NCI-H146 treated with DMSO at 0.1 percent for 48 hours (cell line): ENCODE results near the gene IFI27.
"Not testable (repeated sequence)": the region's sequence is repeated elsewhere in the genome, so short reads cannot be mapped to it uniquely, and the experiment has no call there.

Experiments used
- DNase-seq: peaks from one replicate; lab custom pipeline; 2025; ENCODE audit not compliant: unreplicated experiment; lab: John Stamatoyannopoulos, UW

The IFI27 gene

DNA sequence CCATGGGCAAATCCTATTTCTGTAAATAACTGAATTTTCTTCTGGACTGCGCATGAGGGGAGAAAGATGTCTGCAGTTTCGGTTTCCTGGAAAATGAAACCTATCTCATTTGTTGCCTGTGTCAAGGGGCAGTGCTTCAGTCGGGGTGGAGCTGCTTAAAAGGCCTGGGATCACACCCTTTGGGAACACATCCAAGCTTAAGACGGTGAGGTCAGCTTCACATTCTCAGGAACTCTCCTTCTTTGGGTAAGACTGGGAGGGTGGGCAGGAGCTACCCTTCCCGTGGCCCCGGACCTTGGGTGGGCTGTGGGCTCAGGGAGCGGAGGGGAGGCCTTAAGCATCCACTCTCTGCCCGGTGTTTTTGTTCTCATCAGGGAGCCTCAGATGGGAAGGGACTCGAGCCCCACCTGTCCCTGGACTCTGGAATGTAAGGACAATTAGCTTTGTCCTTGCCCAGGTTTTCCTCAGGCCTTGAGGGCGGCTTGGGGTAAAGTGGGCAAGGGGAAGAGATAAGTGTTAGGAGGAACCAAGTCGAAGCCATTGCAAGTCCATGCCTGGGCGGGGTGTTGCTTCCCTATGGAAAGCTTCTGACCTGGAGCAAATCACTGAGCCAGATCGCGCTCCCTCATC, at the start of gene IFI27:
TSS of gene IFI27 (plus strand) at position 185 of the 630 bp plus-strand sequence.
- DNase-seq, result no peak

- DNase-seq, result no peak
These were observed 48.1 kb upstream of the IFI27 start for GRCh38 chr14:94062344-94062940.

DNA sequence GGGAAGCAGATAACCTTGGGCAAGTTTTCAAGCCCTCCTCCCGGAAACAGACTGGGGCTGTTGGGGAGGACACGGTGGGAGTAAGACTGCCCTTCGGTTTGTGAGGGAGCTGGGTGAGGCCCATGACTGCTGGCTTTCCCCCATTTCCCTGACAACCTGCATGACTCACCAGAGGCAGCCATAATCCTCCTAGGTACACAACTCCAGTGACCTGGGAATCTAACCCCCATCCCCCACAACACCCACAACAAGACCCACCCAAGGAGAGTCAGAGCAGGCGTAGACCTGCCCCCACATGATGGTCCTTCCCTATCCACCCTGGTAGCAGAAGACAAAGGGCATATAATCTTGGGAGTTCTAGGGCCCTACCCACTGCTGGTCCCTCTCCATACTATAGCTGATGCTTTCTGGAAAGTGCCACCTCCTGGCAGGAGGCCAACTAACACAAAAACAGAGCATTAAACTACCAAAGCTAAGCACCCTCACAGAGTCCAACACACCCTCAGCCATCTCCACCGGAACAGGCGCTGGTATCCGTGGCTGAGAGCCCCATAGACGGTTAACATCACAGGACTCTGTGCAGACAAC, 44.4 kb upstream of the IFI27 start:
- no peak for DNase-seq

DNA sequence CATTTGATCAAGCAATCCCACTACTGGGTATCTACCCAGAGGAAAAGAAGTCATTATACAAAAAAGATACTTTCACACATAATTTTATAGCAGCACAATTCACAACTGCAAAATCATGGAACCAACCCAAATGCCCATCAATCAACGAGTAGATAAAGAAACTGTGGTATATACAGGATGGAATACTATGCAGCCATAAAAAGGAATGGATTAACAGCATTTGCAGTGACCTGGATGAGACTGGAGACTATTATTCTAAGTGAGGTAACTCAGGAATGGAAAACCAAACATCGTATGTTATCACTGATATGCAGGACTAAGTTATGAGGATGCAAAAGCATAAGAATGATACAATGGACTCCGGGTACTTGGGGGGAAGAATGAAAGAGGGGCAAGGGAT, 38.5 kb upstream of the IFI27 start:
- not testable (repeated sequence) for DNase-seq

DNA sequence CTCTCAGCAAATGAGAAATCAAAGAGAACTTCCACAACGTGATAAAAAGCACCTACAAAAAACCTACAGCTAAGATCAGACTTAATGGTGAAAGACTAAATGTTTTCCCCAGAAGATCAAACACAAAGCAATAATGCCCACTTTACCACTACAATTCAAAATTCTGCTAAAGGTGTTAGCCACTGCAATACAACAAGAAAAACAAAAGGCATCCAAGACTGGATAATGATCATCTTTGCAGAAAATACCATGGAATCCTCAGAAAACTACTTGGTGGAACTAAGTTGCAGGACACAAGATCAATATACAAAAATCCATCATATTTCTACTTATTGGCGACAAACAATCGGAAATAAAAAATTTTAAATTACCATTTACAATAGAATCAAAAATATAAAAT, 36.0 kb upstream of the IFI27 start:
- DNase-seq, result no peak

- no peak for DNase-seq
These were observed 35.5 kb upstream of the IFI27 start for GRCh38 chr14:94075008-94075407.

- no peak for DNase-seq
These were observed 33.3 kb upstream of the IFI27 start for GRCh38 chr14:94077111-94077821.

GRCh38 chr14:94077823-94078222, 32.7 kb upstream of the IFI27 start:
- no peak for DNase-seq

- DNase-seq, result no peak
These were observed 30.5 kb upstream of the IFI27 start for GRCh38 chr14:94079891-94080620.

- DNase-seq, result peak; percentile 66
These were observed 29.7 kb upstream of the IFI27 start, which contains the start of the genes DDX24 and IFI27L1 for GRCh38 chr14:94080621-94081385. Gene DDX24 (minus strand): TSS chr14:94081202. CDS start chr14:94079742, 1,460 bp downstream. Gene IFI27L1 (plus strand): TSS chr14:94081310. CDS start chr14:94096938, 15,628 bp downstream.

- no peak for DNase-seq
These were observed 29.1 kb upstream of the IFI27 start for GRCh38 chr14:94081386-94081820.

DNA sequence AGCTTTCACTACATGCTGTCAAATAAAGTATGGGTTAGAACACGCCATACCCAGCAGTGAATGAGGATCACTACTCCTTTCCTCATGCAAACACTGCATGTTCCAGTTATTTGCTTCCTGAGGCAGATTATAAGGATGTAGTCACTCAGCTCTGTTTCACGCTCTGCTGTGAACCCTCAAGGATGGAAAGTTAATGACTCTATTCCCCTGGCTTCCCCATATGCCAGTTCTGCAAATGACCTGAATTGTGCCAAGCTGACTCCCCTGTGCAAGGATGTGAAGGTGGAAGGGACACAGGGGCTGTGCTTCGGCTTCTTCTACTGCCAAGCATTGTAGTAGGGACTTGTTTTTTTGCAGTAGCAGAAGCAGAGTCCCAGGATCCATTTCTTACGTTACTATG, 22.6 kb upstream of the IFI27 start:
- no peak for DNase-seq

DNA sequence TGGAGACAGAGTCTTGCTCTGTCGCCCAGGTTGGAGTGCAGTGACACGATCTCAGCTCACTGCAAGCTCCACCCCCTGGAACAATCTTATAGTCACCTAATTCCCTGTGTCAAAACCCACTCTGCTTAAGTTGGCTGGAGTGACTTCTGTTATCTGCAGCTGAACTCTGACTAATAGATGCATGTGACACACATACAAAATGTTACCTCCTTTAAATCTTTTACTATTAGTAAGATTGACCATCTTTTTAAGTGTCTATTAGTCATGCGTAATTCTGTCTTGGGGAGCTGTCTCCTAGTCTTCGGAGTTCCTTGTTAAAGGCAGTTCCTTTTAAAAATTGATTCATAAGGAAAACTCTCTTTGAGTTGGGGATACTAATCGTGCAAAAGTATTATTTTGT, 22.0 kb upstream of the IFI27 start:
- DNase-seq, result no peak

DNA sequence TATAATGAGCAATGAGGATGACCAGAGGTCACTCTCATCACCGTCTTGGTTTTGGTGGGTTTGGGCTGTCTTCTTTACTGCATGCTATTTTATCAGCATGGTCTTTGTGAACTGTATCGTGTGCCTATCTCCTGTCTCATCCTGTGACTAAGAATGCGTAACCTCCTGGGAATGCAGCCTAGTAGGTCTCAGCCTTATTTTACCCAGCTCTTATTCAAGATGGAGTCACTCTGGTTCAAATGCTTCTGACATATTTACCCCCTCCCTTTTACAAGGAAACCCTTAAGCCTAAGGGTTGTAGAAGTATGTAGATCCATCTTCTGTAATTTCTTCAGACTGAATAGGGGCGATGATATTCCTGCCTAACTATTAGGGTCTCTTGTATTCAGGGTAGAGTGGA, 21.1 kb upstream of the IFI27 start:
- no peak for DNase-seq

GRCh38 chr14:94093418-94093817, 17.1 kb upstream of the IFI27 start:
- DNase-seq, result no peak

- no peak for DNase-seq
These were observed 13.4 kb upstream of the IFI27 start for GRCh38 chr14:94097091-94097490.

- DNase-seq, result no peak
These were observed 12.1 kb upstream of the IFI27 start for GRCh38 chr14:94098326-94098992.

GRCh38 chr14:94099006-94099405, 11.5 kb upstream of the IFI27 start:
- no peak for DNase-seq

- DNase-seq, result no peak
These were observed 9.7 kb upstream of the IFI27 start for GRCh38 chr14:94100847-94101246.

- no peak for DNase-seq
These were observed 8.8 kb upstream of the IFI27 start for GRCh38 chr14:94101748-94102147.
